HEK293 (cell line): Measurements from ENCODE around the gene MMP19.

Experiments
- CTCF ChIA-PET: fragments of 350-600 bp; formaldehyde crosslinking; extraction: SDS; loops from one replicate; lab custom pipeline; 2021; ENCODE audit warnings: antibody characterized with exemption; lab: Yijun Ruan, JAX
- POLR2A ChIA-PET: fragments of 300-600 bp; formaldehyde crosslinking; extraction: SDS; loops from one replicate; lab custom pipeline; 2020; ENCODE audit warnings: antibody characterized with exemption, inconsistent platforms; lab: Yijun Ruan, JAX
- H3K27ac ChIP-seq: fragments of 200-500 bp; sonication (Bioruptor generic); 2 replicates; pipeline ENCODE4 v1.5.1; 2014; ENCODE audit warnings: low read depth, low read length, control low read depth, inconsistent platforms; ENCODE audit errors: extremely low read depth
- H3K36me3 ChIP-seq, 2 experiments: fragments of 200-500 bp in 1 of 2; sonication (Bioruptor generic) in 1 of 2; 1 replicate in 1 of 2; 2 replicates in 1 of 2; pipeline ENCODE4 v1.5.1; 2014 to 2017; ENCODE audit warnings: inconsistent platforms in 2 of 2, low read length in 2 of 2; ENCODE audit not compliant: control insufficient read depth in 2 of 2, insufficient read depth in 1 of 2
- H3K4me1 ChIP-seq: fragments of 200-500 bp; sonication (Bioruptor generic); 2 replicates; pipeline ENCODE4 v1.5.1; 2014; ENCODE audit warnings: mild to moderate bottlenecking, low read length, inconsistent platforms; ENCODE audit not compliant: control insufficient read depth, insufficient read depth
- H3K4me3 ChIP-seq: 2 replicates; pipeline ENCODE4 v1.5.1; 2011; ENCODE audit warnings: low read depth, mild to moderate bottlenecking, control low read depth, low read length, moderate library complexity
- H3K9me3 ChIP-seq: fragments of 200-500 bp; sonication (Bioruptor generic); 2 replicates; pipeline ENCODE4 v1.5.1; 2014; ENCODE audit warnings: low read depth, low read length, inconsistent platforms; ENCODE audit not compliant: control insufficient read depth, insufficient read depth
- HOXD13 ChIP-seq: sonication (generic); formaldehyde crosslinking; IDR thresholded peaks from 2 replicates; pipeline ENCODE4 v1.8.0; 2022; ENCODE audit warnings: missing genetic modification reagents, borderline replicate concordance
- PRDM6 ChIP-seq: fragments of 450-650 bp; formaldehyde crosslinking; IDR thresholded peaks from 2 replicates; pipeline ENCODE4 v1.5.1; 2017; ENCODE audit warnings: missing biosample characterization, missing genetic modification characterization
- REPIN1 ChIP-seq: fragments of 450-650 bp; formaldehyde crosslinking; IDR thresholded peaks from 2 replicates; pipeline ENCODE4 v1.5.1; 2017; ENCODE audit warnings: missing biosample characterization, missing genetic modification characterization, low read depth
- SP2 ChIP-seq: fragments of 450-650 bp; formaldehyde crosslinking; IDR thresholded peaks from 2 replicates; pipeline ENCODE4 v1.5.1; 2016; ENCODE audit warnings: missing biosample characterization, missing genetic modification characterization
- TRIM28 ChIP-seq: IDR thresholded peaks from 2 replicates; pipeline ENCODE4 v1.6.1; 2011; ENCODE audit warnings: low read length, control low read depth, borderline replicate concordance
- TSHZ1 ChIP-seq: fragments of 450-650 bp; formaldehyde crosslinking; IDR thresholded peaks from 2 replicates; pipeline ENCODE4 v1.5.1; 2016; ENCODE audit warnings: missing biosample characterization, missing genetic modification characterization, borderline replicate concordance
- ZBTB6 ChIP-seq: fragments of 450-650 bp; formaldehyde crosslinking; IDR thresholded peaks from 2 replicates; pipeline ENCODE4 v1.5.1; 2017; ENCODE audit warnings: missing biosample characterization, missing genetic modification characterization
- ZEB2 ChIP-seq: fragments of 450-650 bp; formaldehyde crosslinking; IDR thresholded peaks from 2 replicates; pipeline ENCODE4 v1.5.1; 2016; ENCODE audit warnings: missing biosample characterization, missing genetic modification characterization
- ZNF114 ChIP-seq: fragments of 450-650 bp; formaldehyde crosslinking; IDR thresholded peaks from 2 replicates; pipeline ENCODE4 v1.5.0; 2017; ENCODE audit warnings: missing biosample characterization, missing genetic modification characterization
- ZNF121 ChIP-seq: fragments of 450-650 bp; formaldehyde crosslinking; IDR thresholded peaks from 2 replicates; pipeline ENCODE4 v1.5.1; 2016; ENCODE audit warnings: missing biosample characterization, missing genetic modification characterization
- ZNF350 ChIP-seq: fragments of 450-650 bp; formaldehyde crosslinking; IDR thresholded peaks from 2 replicates; pipeline ENCODE4 v1.5.0; 2017; ENCODE audit warnings: missing biosample characterization, mild to moderate bottlenecking, missing genetic modification characterization
- ZNF398 ChIP-seq: fragments of 450-650 bp; formaldehyde crosslinking; IDR thresholded peaks from 2 replicates; pipeline ENCODE4 v1.5.1; 2017; ENCODE audit warnings: missing biosample characterization, missing genetic modification characterization
- ZNF488 ChIP-seq: fragments of 450-650 bp; formaldehyde crosslinking; IDR thresholded peaks from 2 replicates; pipeline ENCODE4 v1.5.1; 2016; ENCODE audit warnings: missing biosample characterization, missing genetic modification characterization
- ZNF544 ChIP-seq: fragments of 450-650 bp; formaldehyde crosslinking; IDR thresholded peaks from 2 replicates; pipeline ENCODE4 v1.5.0; 2017; ENCODE audit warnings: missing biosample characterization, missing genetic modification characterization
- ZNF548 ChIP-seq: fragments of 450-650 bp; formaldehyde crosslinking; IDR thresholded peaks from 2 replicates; pipeline ENCODE4 v1.5.1; 2016; ENCODE audit warnings: missing biosample characterization, missing genetic modification characterization
- ZNF660 ChIP-seq: fragments of 450-650 bp; IDR thresholded peaks from 2 replicates; pipeline ENCODE4 v1.5.1; 2018; ENCODE audit warnings: missing biosample characterization, mild to moderate bottlenecking, missing genetic modification characterization
- ZNF843 ChIP-seq: fragments of 450-650 bp; formaldehyde crosslinking; IDR thresholded peaks from 2 replicates; pipeline ENCODE4 v1.5.1; 2016; ENCODE audit warnings: missing biosample characterization, missing genetic modification characterization
- ZSCAN18 ChIP-seq: fragments of 450-650 bp; formaldehyde crosslinking; IDR thresholded peaks from 2 replicates; pipeline ENCODE4 v1.5.1; 2016; ENCODE audit warnings: missing biosample characterization, missing genetic modification characterization

Gene MMP19

GRCh38 chr12:55842681-55843429, at the start of gene MMP19:
TSS of gene MMP19 (minus strand) at chr12:55842936. CDS start at chr12:55842830, 106 bp downstream.
- Histone ChIP-seq H3K4me3 (no peak within 1 kb of the TSS), H3K4me1 (no peaks in the 10 kb centered on the region; the same call in 1 of the 2 replicates), H3K9me3 (no peaks in the 10 kb centered on the region), H3K36me3 (no peaks in the 10 kb centered on the region), H3K27ac (no peak within 1 kb of the TSS)
- POLR2A ChIA-PET, result interaction anchor here (0.6 to 1.8 kb wide), 2 partner anchors 13 to 1671 kb away, joined by 5 to 7 read pairs; partner anchors contain the start of gene DNAJC14
- TF ChIP-seq SP2 (tag by site-specific recombination) (no peak), ZNF488 (no peak), ZNF660 (0 out of 2 replicates have a peak, but pooled peaks have one; percentile 21), HOXD13 (CRISPR knock-in tag) (no peak), ZNF843 (tag by site-specific recombination) (no peak), ZNF350 (tag by site-specific recombination) (no peak)
- CTCF ChIA-PET, result interaction anchor here (0.7 kb wide), 1 partner anchor 35 kb away, joined by 3 read pairs; no protein-coding TSS in a partner anchor

- TF ChIP-seq ZNF121, result 0 out of 2 replicates have a peak, but pooled peaks have one; percentile 50
- no peak for TF ChIP-seq TRIM28
- no peak for TF ChIP-seq ZBTB6 (tag by site-specific recombination)
- TF ChIP-seq HOXD13 (CRISPR knock-in tag), result no peak
- TF ChIP-seq ZEB2 (tag by site-specific recombination), result no peak
- Histone ChIP-seq H3K4me3 (no peak overlapping the region), H3K4me1 (no peaks in the 10 kb centered on the region), H3K27ac (no peak overlapping the region), H3K36me3 (no peaks in the 10 kb centered on the region; a peak in 1 of 3 replicates), H3K9me3 (no peaks in the 10 kb centered on the region)
- CTCF ChIA-PET, result no interaction called here
- POLR2A ChIA-PET, result no interaction called here
Measured at GRCh38 chr12:55891310-55891709, 48.6 kb upstream of the MMP19 start.

- POLR2A ChIA-PET, result interaction anchor here (0.7 kb wide), 1 partner anchor 38 kb away, joined by 4 read pairs; no protein-coding TSS in a partner anchor
- no peaks in the 10 kb centered on the region for H3K4me1 ChIP-seq
- H3K27ac ChIP-seq, result no peak overlapping the region
- H3K36me3 ChIP-seq, result no peaks in the 10 kb centered on the region; a peak in 1 of 3 replicates
- H3K4me3 ChIP-seq, result no peak overlapping the region
- H3K9me3 ChIP-seq, result no peaks in the 10 kb centered on the region
- CTCF ChIA-PET, result no interaction called here
- TF ChIP-seq ZNF544, result no peak
- no peak for TF ChIP-seq ZSCAN18 (tag by site-specific recombination)
- no peak for TF ChIP-seq ZNF398 (tag by site-specific recombination)
- TF ChIP-seq ZNF548, result no peak
- no peak for TF ChIP-seq ZNF114
- TF ChIP-seq TSHZ1 (tag by site-specific recombination), result no peak
- TF ChIP-seq REPIN1 (tag by site-specific recombination), result no peak
- TF ChIP-seq PRDM6, result no peak
Measured at GRCh38 chr12:55885113-55885512, 42.4 kb upstream of the MMP19 start.
